Right atrium auricular region (tissue), 2 donors: Measurements from ENCODE around the gene SMAD6. TPM values are rescaled to one million over a fixed set of nuclear protein-coding genes. Genes with fewer than 3 reads are reported as not detected.

Experiments used
- DNase-seq: peaks from one replicate; pipeline ENCODE4 v3.0.0-alpha.2; 2019; ENCODE audit warnings: low spot score
- H3K27ac ChIP-seq, 2 donors: fragments of 200-600 bp; sonication (generic); 1 replicate in 1 of 2; 2 replicates in 1 of 2; pipeline ENCODE4 v1.5.1; 2016 to 2019
- H3K27me3 ChIP-seq, 2 donors: fragments of 200-600 bp; sonication (generic); one replicate each; pipeline versions ENCODE4 v1.5.1 to v1.6.0; 2017 to 2019
- H3K36me3 ChIP-seq: fragments of 200-600 bp; sonication (generic); one replicate; pipeline ENCODE4 v1.5.1; 2016
- H3K4me1 ChIP-seq, 2 donors: fragments of 200-600 bp; sonication (generic); one replicate each; pipeline versions ENCODE4 v1.5.1 to v1.6.0; 2017 to 2019
- H3K4me3 ChIP-seq, 2 donors: fragments of 200-600 bp; sonication (generic); 1 replicate in 1 of 2; 2 replicates in 1 of 2; pipeline ENCODE4 v1.5.1; 2017 to 2019; ENCODE audit warnings: mild to moderate bottlenecking in 1 of 2, moderate library complexity in 1 of 2
- H3K9me3 ChIP-seq, 2 donors: fragments of 200-600 bp; sonication (generic); one replicate each; pipeline ENCODE4 v1.5.1; 2019
- CTCF ChIP-seq, 2 donors: fragments of 200-600 bp; sonication (generic); IDR thresholded peaks; one replicate each; pipeline ENCODE4 v1.5.1; 2019; ENCODE audit warnings: antibody characterized with exemption in 2 of 2
- total RNA-seq, 2 donors: library from RNA; depleted of rRNA; stranded (reverse); fragments of >200 nt; gene quantifications; one replicate each; pipeline ENCODE4 v1.1.0, GENCODE V29; 2016

Gene SMAD6
- total RNA-seq, 2 donors from 2014 or later = 20.8 to 104 TPM

GRCh38 chr15:66747223-66747622 is 45.2 kb downstream of the SMAD6 start:
- Histone ChIP-seq H3K4me1 (peaks cover 0 to 79% of the 10 kb centered on the region in 2 donors), H3K4me3 (no peak overlapping the region), H3K27ac (no peak overlapping the region), H3K36me3 (no peaks in the 10 kb centered on the region), H3K27me3 (no peaks in the 10 kb centered on the region), H3K9me3 (no peaks in the 10 kb centered on the region)
- DNase-seq = no peak
- no peak for TF ChIP-seq CTCF (IDR thresholded peaks at IDR 0.05)

GRCh38 chr15:66747886-66748707 is 46.1 kb downstream of the SMAD6 start:
- no peak overlapping the region for H3K4me3 ChIP-seq
- peaks cover 0 to 84% of the 10 kb centered on the region in 2 donors for H3K4me1 ChIP-seq

DNA sequence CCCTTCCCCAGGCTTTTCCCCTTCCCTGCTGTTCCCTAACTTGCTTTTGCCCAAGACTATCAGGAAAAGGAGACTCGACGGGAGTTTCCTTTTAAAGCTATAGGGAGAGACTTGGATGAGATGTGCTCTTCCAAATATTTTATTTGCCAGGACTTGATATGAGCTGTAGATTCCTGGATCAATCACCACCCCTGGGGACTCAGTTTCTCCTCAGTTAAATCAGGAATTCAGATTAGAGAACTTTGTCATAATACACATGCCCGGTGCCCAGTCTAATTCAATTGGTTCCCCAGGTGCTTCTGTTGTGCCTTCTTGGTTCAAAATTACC is 46.6 kb downstream of the SMAD6 start:
- DNase-seq = no peak
- peaks cover 0 to 87% of the 10 kb centered on the region in 2 donors for H3K4me1 ChIP-seq

More at GRCh38 chr15:66747886-66748707, 46.1 kb downstream of the SMAD6 start:
- no peak for DNase-seq
- TF ChIP-seq CTCF (IDR thresholded peaks at IDR 0.05) = no peak
- no peaks in the 10 kb centered on the region for H3K27me3 ChIP-seq
- H3K36me3 ChIP-seq = no peaks in the 10 kb centered on the region
- no peaks in the 10 kb centered on the region for H3K9me3 ChIP-seq
- no peak overlapping the region for H3K27ac ChIP-seq

DNA sequence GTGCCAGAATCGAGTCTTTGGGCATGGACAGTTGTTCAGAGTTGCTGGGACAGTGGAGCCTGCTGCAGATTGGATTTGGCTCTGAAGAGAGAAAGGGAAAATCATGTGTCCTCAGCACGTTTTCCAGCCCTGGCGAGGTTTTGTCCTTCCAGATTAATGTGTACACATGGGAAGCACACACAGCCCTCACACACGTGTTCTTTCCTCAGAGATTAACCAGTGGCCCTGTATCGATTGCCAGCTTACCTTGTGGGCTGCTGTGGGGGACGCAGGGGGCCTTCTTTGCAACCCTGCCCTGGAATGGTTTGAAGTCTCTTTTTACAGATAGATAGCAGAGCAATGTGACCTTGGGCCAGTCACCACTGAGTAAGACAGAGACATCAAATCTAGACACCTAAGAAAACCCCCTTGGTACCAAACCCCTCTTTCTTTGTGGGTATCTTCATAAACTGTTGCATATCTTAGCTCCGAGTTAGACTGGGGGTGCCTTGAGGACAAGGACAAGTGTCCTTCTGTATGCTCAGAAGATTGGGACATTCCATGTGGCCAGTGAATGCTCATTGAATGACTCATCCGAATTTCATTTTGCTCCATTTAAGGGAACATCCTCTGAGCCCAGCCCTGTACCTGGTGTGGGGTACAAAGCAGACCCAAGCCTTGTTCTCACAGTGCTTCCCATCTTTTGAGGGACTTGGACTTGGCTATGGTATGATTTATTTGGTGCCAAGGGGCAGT is 48.0 kb downstream of the SMAD6 start:
- Histone ChIP-seq H3K27me3 (no peaks in the 10 kb centered on the region), H3K4me1 (peaks cover 0 to 79% of the 10 kb centered on the region in 2 donors), H3K27ac (peak overlapping the region in 1 of 2 donors; percentile 50), H3K36me3 (no peaks in the 10 kb centered on the region), H3K4me3 (no peak overlapping the region), H3K9me3 (peaks cover 0 to 2% of the 10 kb centered on the region in 2 donors)
- no peak for DNase-seq
- TF ChIP-seq CTCF (IDR thresholded peaks at IDR 0.05) = no peak

More for the DNA sequence above, 46.6 kb downstream of the SMAD6 start:
- Histone ChIP-seq H3K4me3 (no peak overlapping the region), H3K36me3 (no peaks in the 10 kb centered on the region), H3K9me3 (no peaks in the 10 kb centered on the region), H3K27me3 (no peaks in the 10 kb centered on the region), H3K27ac (peak overlapping the region in 1 of 2 donors; percentile 30)
- no peak for TF ChIP-seq CTCF (IDR thresholded peaks at IDR 0.05)

GRCh38 chr15:66750609-66751008 is 48.6 kb downstream of the SMAD6 start:
- Histone ChIP-seq H3K9me3 (peaks cover 0 to 8% of the 10 kb centered on the region in 2 donors), H3K4me3 (no peak overlapping the region), H3K27me3 (no peaks in the 10 kb centered on the region), H3K27ac (peak overlapping the region in 1 of 2 donors; percentile 50), H3K4me1 (peaks cover 0 to 73% of the 10 kb centered on the region in 2 donors), H3K36me3 (no peaks in the 10 kb centered on the region)
- no peak for DNase-seq
- TF ChIP-seq CTCF (IDR thresholded peaks at IDR 0.05) = no peak
